ENCODE results near the gene CHCHD5. TPM values are rescaled to one million over a fixed set of nuclear protein-coding genes. Genes with fewer than 3 reads are reported as not detected.

CHCHD5 gene
- polyA plus RNA-seq, 3 donors = 37.1 to 77.3 (median 56.2) TPM

DNA sequence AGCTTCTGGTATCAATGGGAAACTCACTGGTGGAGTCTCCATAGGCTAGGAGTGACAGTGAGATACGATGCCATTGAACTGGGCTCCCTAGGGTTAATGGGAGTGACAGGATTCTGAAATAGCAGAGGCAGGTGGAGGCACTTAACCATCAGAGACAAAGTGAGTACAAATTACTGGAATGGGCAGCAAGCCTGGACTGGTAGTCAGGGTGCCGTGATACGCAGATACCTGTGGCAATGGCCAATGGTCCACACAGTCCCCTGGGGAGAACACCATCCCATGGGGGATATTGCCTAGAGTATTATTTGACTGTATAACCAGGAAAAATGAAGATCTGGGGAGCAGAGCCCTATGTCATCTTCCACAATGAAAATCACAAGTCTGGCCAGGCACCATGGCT, 17.3 kb downstream of the CHCHD5 start:
- Histone ChIP-seq H3K27ac (ENCODE audit: low read depth in 1 of 2, low read length in 2 of 2) (no peak overlapping the region), H3K4me2 (replicated peaks; ENCODE audit: extremely low read depth, low read length, poor library complexity, severe bottlenecking) (no peak overlapping the region), H2AFZ (ENCODE audit: insufficient read depth, low read depth, low read length, poor library complexity, severe bottlenecking) (no peak overlapping the region), H3K79me2 (ENCODE audit: insufficient read depth, low read length) (no peaks in the 10 kb centered on the region), H3K36me3 (replicated peaks in 1 of 2; ENCODE audit: control insufficient read depth in 1 of 2, insufficient read depth in 2 of 2, low read length in 2 of 2) (no peaks in the 10 kb centered on the region), H3K9me3 (replicated peaks in 1 of 2; ENCODE audit: control insufficient read depth in 1 of 2, insufficient read depth in 1 of 2, low read length in 2 of 2) (no peaks in the 10 kb centered on the region), H3K9ac (ENCODE audit: insufficient read depth, low read length, poor library complexity, severe bottlenecking) (no peak overlapping the region), H4K20me1 (ENCODE audit: insufficient read depth, low read length) (no peaks in the 10 kb centered on the region), H3K4me1 (ENCODE audit: control insufficient read depth in 1 of 2, insufficient read depth in 2 of 2, low read length in 2 of 2) (peaks cover 6 to 8% of the 10 kb centered on the region in 2 donors), H3K27me3 (ENCODE audit: control insufficient read depth in 2 of 2, insufficient read depth in 2 of 2, low read length in 2 of 2) (no peaks in the 10 kb centered on the region), H3K4me3 (replicated peaks in 1 of 3; ENCODE audit: low read depth in 2 of 3, low read length in 3 of 3) (no peak overlapping the region)
- DNase-seq = no peak
- Mint-ChIP-seq H3K9me3 (peaks cover 0 to 5% (median 2%) of the 10 kb centered on the region in 7 donors), H3K36me3 (no peaks in the 10 kb centered on the region), H3K4me1 (peaks cover 6% of the 10 kb centered on the region), H3K27ac (no peak overlapping the region), H3K27me3 (ENCODE audit: low read depth in 3 of 3) (peaks cover 0 to 2% (median 1%) of the 10 kb centered on the region in 3 donors), H3K4me3 (no peak overlapping the region)
- TF ChIP-seq, protein P1, sequence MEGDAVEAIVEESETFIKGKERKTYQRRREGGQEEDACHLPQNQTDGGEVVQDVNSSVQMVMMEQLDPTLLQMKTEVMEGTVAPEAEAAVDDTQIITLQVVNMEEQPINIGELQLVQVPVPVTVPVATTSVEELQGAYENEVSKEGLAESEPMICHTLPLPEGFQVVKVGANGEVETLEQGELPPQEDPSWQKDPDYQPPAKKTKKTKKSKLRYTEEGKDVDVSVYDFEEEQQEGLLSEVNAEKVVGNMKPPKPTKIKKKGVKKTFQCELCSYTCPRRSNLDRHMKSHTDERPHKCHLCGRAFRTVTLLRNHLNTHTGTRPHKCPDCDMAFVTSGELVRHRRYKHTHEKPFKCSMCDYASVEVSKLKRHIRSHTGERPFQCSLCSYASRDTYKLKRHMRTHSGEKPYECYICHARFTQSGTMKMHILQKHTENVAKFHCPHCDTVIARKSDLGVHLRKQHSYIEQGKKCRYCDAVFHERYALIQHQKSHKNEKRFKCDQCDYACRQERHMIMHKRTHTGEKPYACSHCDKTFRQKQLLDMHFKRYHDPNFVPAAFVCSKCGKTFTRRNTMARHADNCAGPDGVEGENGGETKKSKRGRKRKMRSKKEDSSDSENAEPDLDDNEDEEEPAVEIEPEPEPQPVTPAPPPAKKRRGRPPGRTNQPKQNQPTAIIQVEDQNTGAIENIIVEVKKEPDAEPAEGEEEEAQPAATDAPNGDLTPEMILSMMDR (IDR thresholded peaks at IDR 0.05) = no peak
- intact Hi-C loops (cut with micrococcal nuclease) = loop anchor here (2.0 to 5.0 kb wide), 2 partner anchors 46 to 125 kb away; partner anchors contain the start of gene SLC20A1 (in 2 of the 2)
- 100% methylated on average over 1 of the region's 3 CpGs for WGBS (ENCODE audit: insufficient coverage)

DNA sequence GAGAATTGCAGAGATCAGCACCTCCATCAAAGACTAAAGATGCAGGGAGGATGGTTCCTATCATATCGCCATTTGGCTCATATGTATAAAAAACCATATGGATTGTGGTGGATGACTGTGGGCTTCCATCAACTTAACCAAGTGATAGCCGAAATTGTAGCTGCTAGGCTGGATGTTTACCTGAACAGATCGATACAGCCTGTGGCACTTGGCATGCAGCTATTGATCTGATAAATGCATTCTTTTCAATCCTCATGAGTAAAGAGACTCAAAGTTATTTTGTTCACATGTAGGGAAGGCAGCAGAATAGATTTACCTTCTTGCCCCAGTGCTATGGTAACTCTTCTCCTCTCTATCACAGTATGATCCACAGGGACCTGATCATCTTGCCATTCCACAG, 18.5 kb downstream of the CHCHD5 start:
- H3K27me3 ChIP-seq (ENCODE audit: control insufficient read depth in 2 of 2, insufficient read depth in 2 of 2, low read length in 2 of 2) = no peaks in the 10 kb centered on the region
- Mint-ChIP-seq H3K27me3 (ENCODE audit: low read depth in 3 of 3) (peaks cover 0 to 2% (median 1%) of the 10 kb centered on the region in 3 donors), H3K27ac (no peak overlapping the region), H3K4me1 (peaks cover 6% of the 10 kb centered on the region), H3K36me3 (no peaks in the 10 kb centered on the region), H3K9me3 (peaks cover 0 to 1% (median 0%) of the 10 kb centered on the region in 7 donors), H3K4me3 (no peak overlapping the region)
- no peak for DNase-seq
- no peak overlapping the region for H3K4me2 ChIP-seq (replicated peaks; ENCODE audit: extremely low read depth, low read length, poor library complexity, severe bottlenecking)
- H2AFZ ChIP-seq (ENCODE audit: insufficient read depth, low read depth, low read length, poor library complexity, severe bottlenecking) = no peak overlapping the region
- H3K36me3 ChIP-seq (replicated peaks in 1 of 2; ENCODE audit: control insufficient read depth in 1 of 2, insufficient read depth in 2 of 2, low read length in 2 of 2) = no peaks in the 10 kb centered on the region
- TF ChIP-seq, protein P1 (IDR thresholded peaks at IDR 0.05) = no peak
- no peak overlapping the region for H3K4me3 ChIP-seq (replicated peaks in 1 of 3; ENCODE audit: low read depth in 2 of 3, low read length in 3 of 3)
- 100% methylated on average over 1 of the region's 3 CpGs for WGBS (ENCODE audit: insufficient coverage)
- H3K27ac ChIP-seq (ENCODE audit: low read depth in 1 of 2, low read length in 2 of 2) = no peak overlapping the region
- H3K4me1 ChIP-seq (ENCODE audit: control insufficient read depth in 1 of 2, insufficient read depth in 2 of 2, low read length in 2 of 2) = peaks cover 6 to 8% of the 10 kb centered on the region in 2 donors
- intact Hi-C loops (cut with micrococcal nuclease) = loop anchor here (5.0 kb wide), 1 partner anchor 44 kb away; the partner anchor contains the start of gene SLC20A1 (in 2 of the 2)
- no peaks in the 10 kb centered on the region for H3K79me2 ChIP-seq (ENCODE audit: insufficient read depth, low read length)
- no peaks in the 10 kb centered on the region for H3K9me3 ChIP-seq (replicated peaks in 1 of 2; ENCODE audit: control insufficient read depth in 1 of 2, insufficient read depth in 1 of 2, low read length in 2 of 2)
- no peak overlapping the region for H3K9ac ChIP-seq (ENCODE audit: insufficient read depth, low read length, poor library complexity, severe bottlenecking)
- no peaks in the 10 kb centered on the region for H4K20me1 ChIP-seq (ENCODE audit: insufficient read depth, low read length)

All from CD14-positive monocyte (primary cell).